Measurements from ENCODE around the gene UNC13A.

Gene UNC13A

GRCh38 chr19:17659996-17660395 lies 28.2 kb downstream of the UNC13A start:
- DNase-seq: no peak

- DNase-seq: no peak
Observed at GRCh38 chr19:17658666-17659065, 29.5 kb downstream of the UNC13A start.

GRCh38 chr19:17658240-17658639 lies 29.9 kb downstream of the UNC13A start:
- no peak for DNase-seq

- DNase-seq: no peak
Observed at GRCh38 chr19:17656970-17657369, 31.2 kb downstream of the UNC13A start.

- no peak for DNase-seq
Observed at GRCh38 chr19:17655751-17656472, 32.2 kb downstream of the UNC13A start.

- DNase-seq: no peak
Observed at GRCh38 chr19:17654993-17655392, 33.2 kb downstream of the UNC13A start.

- DNase-seq: no peak
Observed at GRCh38 chr19:17652627-17653026, 35.5 kb downstream of the UNC13A start.

- DNase-seq: no peak
Observed at GRCh38 chr19:17648786-17649185, 39.4 kb downstream of the UNC13A start.

- DNase-seq: no peak
Observed at GRCh38 chr19:17648097-17648660, 40.0 kb downstream of the UNC13A start.

- DNase-seq: no peak
Observed at GRCh38 chr19:17647071-17648020, 40.8 kb downstream of the UNC13A start.

- DNase-seq: no peak
Observed at GRCh38 chr19:17646441-17646840, 41.7 kb downstream of the UNC13A start.

- no peak for DNase-seq
Observed at GRCh38 chr19:17645339-17645963, 42.7 kb downstream of the UNC13A start.

GRCh38 chr19:17642656-17643055 lies 45.5 kb downstream of the UNC13A start:
- no peak for DNase-seq

GRCh38 chr19:17641846-17642245 lies 46.3 kb downstream of the UNC13A start:
- DNase-seq: no peak

- DNase-seq: no peak
Observed at GRCh38 chr19:17641181-17641580, 47.0 kb downstream of the UNC13A start.

- no peak for DNase-seq
Observed at GRCh38 chr19:17633700-17634099, 54.5 kb downstream of the UNC13A start.

- DNase-seq: no peak
Observed at GRCh38 chr19:17632577-17632976, 55.6 kb downstream of the UNC13A start.

- DNase-seq: no peak
Observed at GRCh38 chr19:17629760-17630159, 58.4 kb downstream of the UNC13A start.

- no peak for DNase-seq
Observed at GRCh38 chr19:17627921-17628320, 60.2 kb downstream of the UNC13A start.

- DNase-seq: no peak
Observed at GRCh38 chr19:17627161-17627560, 61.0 kb downstream of the UNC13A start.

- no peak for DNase-seq
Observed at GRCh38 chr19:17626456-17627015, 61.6 kb downstream of the UNC13A start.

GRCh38 chr19:17625980-17626379 lies 62.2 kb downstream of the UNC13A start:
- no peak for DNase-seq

- no peak for DNase-seq
Observed at GRCh38 chr19:17625043-17625442, 63.1 kb downstream of the UNC13A start.
